Effector memory CD8-positive, alpha-beta T cell (primary cell): Measurements from ENCODE around the gene CPA4.
"Not testable (repeated sequence)": the region's sequence is repeated elsewhere in the genome, so short reads cannot be mapped to it uniquely, and the experiment has no call there.

ENCODE experiments used
- ATAC-seq: fragments of 150-1000 bp; cut with Tn5 transposase; replicated peaks from 2 replicates; pipeline ENCODE4 v1.10.0; 2021; ENCODE audit warnings: mild to moderate bottlenecking, moderate library complexity
- DNase-seq, 3 experiments: peaks; one replicate each; pipeline ENCODE4 v3.0.0; 2021
- H3K27ac Mint-ChIP-seq, 2 donors: one replicate each; pipeline ENCODE4 v1.8.0; 2022; ENCODE audit warnings: mild to moderate bottlenecking in 2 of 2, mixed read lengths in 2 of 2, moderate library complexity in 2 of 2
- H3K27me3 Mint-ChIP-seq, 2 donors: one replicate each; pipeline ENCODE4 v1.8.0; 2022; ENCODE audit warnings: mixed read lengths in 2 of 2
- H3K36me3 Mint-ChIP-seq: one replicate; pipeline ENCODE4 v1.8.0; 2022; ENCODE audit warnings: mild to moderate bottlenecking, moderate library complexity, mixed read lengths; ENCODE audit not compliant: insufficient read depth
- H3K4me1 Mint-ChIP-seq, 2 donors: one replicate each; pipeline ENCODE4 v1.8.0; 2022; ENCODE audit warnings: low read depth in 2 of 2, mixed read lengths in 2 of 2
- H3K4me3 Mint-ChIP-seq, 2 donors: one replicate each; pipeline ENCODE4 v1.8.0; 2022; ENCODE audit warnings: mild to moderate bottlenecking in 2 of 2, mixed read lengths in 2 of 2, moderate library complexity in 2 of 2
- H3K9me3 Mint-ChIP-seq, 2 donors: one replicate each; pipeline ENCODE4 v1.8.0; 2022; ENCODE audit warnings: mixed read lengths in 2 of 2
- total RNA-seq, 9 experiments: gene quantifications; one replicate each; lab custom pipeline; 2026; lab: John Stamatoyannopoulos, UW

CPA4 gene, protein sequence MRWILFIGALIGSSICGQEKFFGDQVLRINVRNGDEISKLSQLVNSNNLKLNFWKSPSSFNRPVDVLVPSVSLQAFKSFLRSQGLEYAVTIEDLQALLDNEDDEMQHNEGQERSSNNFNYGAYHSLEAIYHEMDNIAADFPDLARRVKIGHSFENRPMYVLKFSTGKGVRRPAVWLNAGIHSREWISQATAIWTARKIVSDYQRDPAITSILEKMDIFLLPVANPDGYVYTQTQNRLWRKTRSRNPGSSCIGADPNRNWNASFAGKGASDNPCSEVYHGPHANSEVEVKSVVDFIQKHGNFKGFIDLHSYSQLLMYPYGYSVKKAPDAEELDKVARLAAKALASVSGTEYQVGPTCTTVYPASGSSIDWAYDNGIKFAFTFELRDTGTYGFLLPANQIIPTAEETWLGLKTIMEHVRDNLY
- 0 to 0.42 (median 0) reads per million in 9 experiments for total RNA-seq

DNA sequence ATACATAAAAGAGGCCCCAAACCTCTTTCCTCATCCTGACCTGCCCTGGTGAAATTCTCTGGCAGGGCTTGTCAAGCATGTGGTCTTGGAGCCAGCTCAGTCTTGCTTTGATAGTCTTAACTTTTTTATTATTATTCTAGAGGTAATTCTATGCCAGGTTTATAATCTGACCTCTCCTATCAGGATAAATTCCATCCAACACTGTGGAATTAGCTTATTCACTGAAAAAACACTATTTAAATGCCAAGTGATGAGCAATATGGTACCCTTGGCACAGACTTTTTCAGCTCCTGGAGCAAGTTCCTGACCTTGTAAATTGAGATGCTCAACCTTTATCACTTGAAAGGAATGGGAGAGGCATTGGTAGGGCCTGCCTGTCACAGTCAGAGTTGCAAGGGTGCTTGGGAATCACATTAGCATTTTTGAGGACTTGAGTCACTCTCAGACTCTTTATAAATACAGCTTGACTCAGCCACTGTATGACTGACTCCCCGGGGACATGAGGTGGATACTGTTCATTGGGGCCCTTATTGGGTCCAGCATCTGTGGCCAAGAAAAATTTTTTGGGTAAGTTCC, at the start of gene CPA4:
CPA4 (plus strand) TSS at position 480 of the 576 bp plus-strand sequence; CDS start at position 500, 20 bp downstream.
- no peaks in the 10 kb centered on the region for H3K4me1 Mint-ChIP-seq
- no peaks in the 10 kb centered on the region for H3K9me3 Mint-ChIP-seq
- DNase-seq (no peak), ATAC-seq (no peak)
- H3K27me3 Mint-ChIP-seq = peaks cover 6 to 40% of the 10 kb centered on the region in 2 donors
- H3K4me3 Mint-ChIP-seq = no peak within 1 kb of the TSS
- no peak within 1 kb of the TSS for H3K27ac Mint-ChIP-seq
- no peaks in the 10 kb centered on the region for H3K36me3 Mint-ChIP-seq

DNA sequence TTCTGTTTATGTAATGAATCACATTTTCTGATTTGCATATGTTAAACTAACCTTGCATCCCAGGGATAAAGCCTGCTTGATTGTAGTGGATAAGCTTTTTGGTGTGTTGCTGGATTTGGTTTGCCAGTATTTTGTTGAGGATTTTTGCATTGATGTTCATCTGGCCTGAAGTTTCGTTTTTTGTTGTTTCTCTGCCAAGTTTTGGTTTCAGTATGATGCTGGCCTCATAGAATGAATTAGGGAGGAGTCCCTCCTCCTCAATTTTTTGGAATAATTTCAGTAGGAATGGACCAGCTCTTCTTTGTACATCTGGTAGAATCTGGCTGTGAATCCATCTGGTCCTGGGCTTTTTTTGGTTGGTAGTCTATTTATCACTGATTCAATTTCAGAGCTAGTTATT, 49.5 kb upstream of the CPA4 start:
- not testable (repeated sequence) for H3K4me1 Mint-ChIP-seq, H3K9me3 Mint-ChIP-seq, H3K4me3 Mint-ChIP-seq, H3K27ac Mint-ChIP-seq, H3K36me3 Mint-ChIP-seq, ATAC-seq, DNase-seq
- H3K27me3 Mint-ChIP-seq = peaks cover 24 to 44% of the 10 kb centered on the region in 2 donors

DNA sequence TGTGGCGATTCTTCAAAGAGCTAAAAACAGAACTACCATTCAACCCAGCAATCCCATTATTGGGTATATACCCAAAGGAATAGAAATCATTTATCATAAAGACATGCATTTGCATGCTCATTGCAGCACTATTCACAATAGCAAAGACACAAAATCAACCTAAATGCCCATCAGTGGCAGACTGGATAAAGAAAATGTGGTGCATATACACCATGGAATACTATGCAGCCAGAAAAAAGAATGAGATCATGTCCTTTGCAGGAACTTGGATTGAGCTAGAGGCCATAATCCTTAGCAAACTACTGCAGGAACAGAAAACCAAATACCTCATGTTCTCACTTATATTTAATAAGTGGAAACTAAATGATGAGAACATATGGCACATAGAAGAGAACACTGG, 46.5 kb upstream of the CPA4 start:
- not testable (repeated sequence) for H3K9me3 Mint-ChIP-seq, DNase-seq, H3K4me1 Mint-ChIP-seq, H3K27ac Mint-ChIP-seq, ATAC-seq, H3K36me3 Mint-ChIP-seq, H3K4me3 Mint-ChIP-seq
- peaks cover 24 to 50% of the 10 kb centered on the region in 2 donors for H3K27me3 Mint-ChIP-seq

DNA sequence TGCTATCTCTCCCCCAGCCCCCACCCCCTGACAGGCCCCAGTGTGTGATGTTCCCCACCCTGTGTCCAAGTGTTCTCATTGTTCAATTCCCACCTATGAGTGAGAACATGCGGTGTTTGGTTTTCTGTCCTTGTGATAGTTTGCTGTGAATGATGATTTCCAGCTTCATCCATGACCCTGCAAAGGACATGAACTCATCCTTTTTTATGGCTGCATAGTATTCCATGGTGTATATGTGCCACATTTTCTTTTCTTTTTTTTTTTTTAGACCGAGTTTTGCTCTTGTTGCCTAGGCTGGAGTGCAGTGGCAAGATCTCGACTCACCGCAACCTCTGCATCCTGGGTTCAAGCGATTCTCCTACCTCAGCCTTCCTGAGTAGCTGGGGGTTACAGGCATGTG, 44.1 kb upstream of the CPA4 start:
- H3K9me3 Mint-ChIP-seq, H3K36me3 Mint-ChIP-seq, H3K4me3 Mint-ChIP-seq, DNase-seq, H3K4me1 Mint-ChIP-seq, H3K27ac Mint-ChIP-seq, ATAC-seq: not testable (repeated sequence)
- H3K27me3 Mint-ChIP-seq = peaks cover 45 to 60% of the 10 kb centered on the region in 2 donors

DNA sequence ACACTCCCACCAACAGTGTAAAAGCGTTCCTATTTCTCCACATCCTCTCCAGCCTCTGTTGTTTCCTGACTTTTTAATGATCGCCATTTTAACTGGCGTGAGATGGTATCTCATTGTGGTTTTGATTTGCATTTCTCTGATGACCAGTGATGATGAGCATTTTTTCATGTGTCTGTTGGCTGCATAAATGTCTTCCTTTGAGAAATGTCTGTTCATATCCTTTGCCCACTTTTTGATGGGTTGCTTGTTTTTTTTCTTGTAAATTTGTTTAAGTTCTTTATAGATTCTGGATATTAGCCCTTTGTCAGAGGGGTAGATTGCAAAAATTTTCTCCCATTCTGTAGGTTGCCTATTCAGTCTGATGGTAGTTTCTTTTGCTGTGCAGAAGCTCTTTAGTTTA, 43.3 kb upstream of the CPA4 start:
- not testable (repeated sequence) for H3K27ac Mint-ChIP-seq, H3K4me1 Mint-ChIP-seq, H3K4me3 Mint-ChIP-seq, ATAC-seq, DNase-seq, H3K36me3 Mint-ChIP-seq, H3K9me3 Mint-ChIP-seq
- H3K27me3 Mint-ChIP-seq = peaks cover 43 to 59% of the 10 kb centered on the region in 2 donors

DNA sequence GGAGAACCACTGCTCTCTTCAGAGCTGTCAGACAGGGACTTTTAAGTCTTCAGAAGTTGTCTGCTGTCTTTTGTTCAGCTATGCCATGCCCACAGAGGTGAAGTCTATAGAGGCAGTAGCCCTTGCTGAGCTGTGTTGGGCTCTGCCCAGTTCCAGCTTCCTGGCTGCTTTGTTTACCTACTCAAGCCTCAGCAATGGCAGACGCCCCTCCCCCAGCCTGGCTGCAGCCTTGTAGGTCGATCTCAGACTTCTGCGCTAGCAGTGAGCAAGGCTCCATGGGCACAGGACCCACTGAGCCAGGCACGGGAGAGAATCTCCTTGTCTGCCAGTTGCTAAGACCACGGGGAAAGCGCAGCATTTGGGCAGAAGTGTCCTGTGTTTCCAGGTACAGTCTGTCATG, 38.4 kb upstream of the CPA4 start:
- no peaks in the 10 kb centered on the region for H3K4me1 Mint-ChIP-seq
- H3K36me3 Mint-ChIP-seq = no peaks in the 10 kb centered on the region
- peaks cover 38 to 41% of the 10 kb centered on the region in 2 donors for H3K27me3 Mint-ChIP-seq
- H3K4me3 Mint-ChIP-seq = no peak overlapping the region
- no peak for DNase-seq
- no peak overlapping the region for H3K27ac Mint-ChIP-seq
- no peak for ATAC-seq
- peaks cover 0 to 1% of the 10 kb centered on the region in 2 donors for H3K9me3 Mint-ChIP-seq

DNA sequence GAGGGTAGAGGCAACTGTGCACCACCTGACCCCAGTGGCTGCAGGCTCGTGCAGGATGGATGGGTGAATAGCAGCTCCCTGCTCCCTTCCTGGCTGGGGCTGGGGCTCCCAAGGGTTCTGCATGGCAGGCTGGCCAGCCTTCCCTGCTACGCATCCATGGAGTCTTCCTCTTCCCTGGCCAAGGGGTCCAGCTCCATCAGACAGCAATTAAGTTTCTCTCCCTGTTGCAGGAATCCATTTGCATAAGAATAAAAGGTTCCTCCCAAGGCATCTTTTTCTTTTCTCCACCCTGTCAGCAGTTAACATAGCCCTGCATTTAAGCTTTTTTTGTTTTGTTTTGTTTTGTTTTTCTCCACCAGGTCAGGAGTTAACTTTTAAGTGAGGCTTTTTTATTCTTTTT, 36.3 kb upstream of the CPA4 start:
- peaks cover 0 to 1% of the 10 kb centered on the region in 2 donors for H3K9me3 Mint-ChIP-seq
- no peak overlapping the region for H3K27ac Mint-ChIP-seq
- H3K27me3 Mint-ChIP-seq = peaks cover 32 to 46% of the 10 kb centered on the region in 2 donors
- H3K36me3 Mint-ChIP-seq = no peaks in the 10 kb centered on the region
- no peak overlapping the region for H3K4me3 Mint-ChIP-seq
- ATAC-seq = no peak
- DNase-seq = no peak
- no peaks in the 10 kb centered on the region for H3K4me1 Mint-ChIP-seq

DNA sequence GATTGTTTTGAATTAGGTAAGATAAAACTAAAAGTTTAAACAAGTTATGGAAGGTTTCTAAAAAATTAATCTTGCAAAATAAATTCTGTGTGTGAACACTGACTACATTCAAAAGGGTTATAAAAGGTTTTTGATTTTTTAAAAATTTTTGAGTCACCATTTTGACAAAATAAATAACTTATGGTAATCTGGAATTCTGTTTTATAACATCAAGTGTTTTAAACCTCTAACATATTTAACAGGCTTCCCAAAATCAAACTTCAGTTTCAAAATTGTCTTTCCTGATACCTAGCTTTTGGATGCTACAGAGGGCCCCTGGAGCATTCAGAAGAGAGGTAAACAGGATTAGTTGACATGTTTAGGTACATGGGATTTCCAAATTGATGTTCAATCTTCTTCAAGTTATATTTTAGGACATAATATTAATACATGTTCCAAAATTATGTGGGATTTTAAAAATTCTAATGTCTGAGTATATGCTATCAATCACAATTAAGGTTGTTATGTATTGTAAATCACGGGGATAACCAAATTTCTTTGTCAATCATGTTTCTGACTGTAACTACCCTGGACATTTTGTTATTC, 34.4 kb upstream of the CPA4 start:
- Mint-ChIP-seq H3K36me3 (no peaks in the 10 kb centered on the region), H3K4me1 (no peaks in the 10 kb centered on the region), H3K27ac (no peak overlapping the region), H3K4me3 (no peak overlapping the region), H3K27me3 (peaks cover 25 to 46% of the 10 kb centered on the region in 2 donors), H3K9me3 (peaks cover 0 to 1% of the 10 kb centered on the region in 2 donors)
- no peak for ATAC-seq
- no peak for DNase-seq

DNA sequence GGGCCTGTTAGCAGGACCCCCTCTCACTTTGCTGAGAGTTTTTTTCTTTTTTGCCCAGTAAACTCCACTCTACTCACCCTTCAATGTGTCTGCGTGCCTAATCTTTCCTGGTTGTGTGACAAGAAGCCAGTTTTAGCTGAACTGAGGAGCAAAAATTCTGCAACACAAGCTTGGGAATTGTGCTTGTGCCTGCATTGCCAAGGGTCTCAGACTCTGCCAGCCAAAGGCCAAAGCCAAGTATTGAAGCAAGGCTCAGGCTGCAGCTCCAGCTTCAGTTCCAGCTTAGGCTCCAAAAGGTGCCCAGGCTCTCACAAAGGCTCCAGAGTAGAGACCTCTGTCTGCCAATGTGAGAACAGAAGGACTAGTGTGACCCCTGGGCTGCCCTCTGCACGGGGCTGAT, 30.5 kb upstream of the CPA4 start:
- ATAC-seq (no peak), DNase-seq (no peak)
- peaks cover 32 to 41% of the 10 kb centered on the region in 2 donors for H3K27me3 Mint-ChIP-seq
- no peak overlapping the region for H3K27ac Mint-ChIP-seq
- H3K9me3 Mint-ChIP-seq = peaks cover 0 to 1% of the 10 kb centered on the region in 2 donors
- no peaks in the 10 kb centered on the region for H3K36me3 Mint-ChIP-seq
- H3K4me3 Mint-ChIP-seq = no peak overlapping the region
- H3K4me1 Mint-ChIP-seq = no peaks in the 10 kb centered on the region

DNA sequence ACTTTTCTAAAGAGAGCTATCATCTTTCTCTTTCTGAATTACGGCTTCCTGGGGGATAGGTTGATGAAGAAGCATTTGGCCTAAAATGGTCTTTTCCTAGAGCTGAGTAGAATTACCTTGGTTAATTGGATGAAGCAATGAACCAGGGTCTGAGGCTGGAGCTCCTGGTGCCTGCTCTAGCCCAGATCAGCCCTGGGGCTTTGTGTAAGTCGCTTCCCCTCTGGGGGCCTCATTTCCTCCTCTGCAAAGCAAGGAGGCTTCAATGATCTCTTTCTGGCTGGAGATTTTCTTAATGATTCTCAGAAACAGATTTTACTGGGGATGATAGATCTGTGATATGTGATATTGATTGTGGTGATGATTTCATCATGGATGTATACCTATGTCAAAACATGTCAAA, 29.8 kb upstream of the CPA4 start:
- no peaks in the 10 kb centered on the region for H3K36me3 Mint-ChIP-seq
- peaks cover 37 to 41% of the 10 kb centered on the region in 2 donors for H3K27me3 Mint-ChIP-seq
- no peak for ATAC-seq
- no peak overlapping the region for H3K4me3 Mint-ChIP-seq
- no peak overlapping the region for H3K27ac Mint-ChIP-seq
- no peaks in the 10 kb centered on the region for H3K4me1 Mint-ChIP-seq
- DNase-seq = no peak
- peaks cover 0 to 1% of the 10 kb centered on the region in 2 donors for H3K9me3 Mint-ChIP-seq

DNA sequence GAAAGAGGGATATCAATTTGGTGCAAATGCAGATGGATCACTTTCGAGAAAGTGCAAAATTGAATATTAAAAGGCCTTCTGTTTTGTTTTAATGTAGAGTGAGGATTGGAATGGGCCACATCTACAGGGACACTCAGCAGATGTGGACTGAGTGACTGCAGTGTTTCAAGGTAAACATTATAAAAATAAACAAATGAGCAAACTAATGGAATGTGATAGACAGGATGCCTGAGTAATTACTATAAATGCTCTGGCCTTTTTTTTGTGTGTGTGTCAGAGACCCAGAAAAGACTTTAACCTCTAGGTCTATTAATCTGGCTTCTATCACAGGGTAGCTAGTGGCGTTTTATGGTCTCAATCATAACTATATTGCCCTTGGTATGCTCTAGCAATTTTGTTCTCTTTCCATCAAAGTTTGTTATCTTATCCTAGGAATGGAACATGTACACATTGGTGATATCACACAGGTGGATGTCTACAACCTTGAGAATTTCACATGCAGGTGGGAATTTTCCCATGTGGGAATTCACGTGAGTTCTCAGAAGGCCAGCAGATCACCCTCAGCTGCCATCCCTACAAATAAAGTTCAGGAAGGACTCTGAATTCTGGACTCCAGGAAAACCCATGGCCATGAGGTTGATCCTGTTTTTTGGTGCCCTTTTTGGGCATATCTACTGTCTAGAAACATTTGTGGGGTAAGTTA, 26.6 kb upstream of the CPA4 start, which contains the start of gene CPA2:
CPA2 (plus strand) TSS at position 606 of the 703 bp plus-strand sequence; CDS start at position 625, 19 bp downstream.
- Mint-ChIP-seq H3K27ac (no peak within 1 kb of the TSS), H3K4me3 (no peak within 1 kb of the TSS), H3K27me3 (peaks cover 43 to 57% of the 10 kb centered on the region in 2 donors), H3K4me1 (no peaks in the 10 kb centered on the region), H3K9me3 (no peaks in the 10 kb centered on the region), H3K36me3 (no peaks in the 10 kb centered on the region)
- ATAC-seq = no peak
- no peak for DNase-seq

DNA sequence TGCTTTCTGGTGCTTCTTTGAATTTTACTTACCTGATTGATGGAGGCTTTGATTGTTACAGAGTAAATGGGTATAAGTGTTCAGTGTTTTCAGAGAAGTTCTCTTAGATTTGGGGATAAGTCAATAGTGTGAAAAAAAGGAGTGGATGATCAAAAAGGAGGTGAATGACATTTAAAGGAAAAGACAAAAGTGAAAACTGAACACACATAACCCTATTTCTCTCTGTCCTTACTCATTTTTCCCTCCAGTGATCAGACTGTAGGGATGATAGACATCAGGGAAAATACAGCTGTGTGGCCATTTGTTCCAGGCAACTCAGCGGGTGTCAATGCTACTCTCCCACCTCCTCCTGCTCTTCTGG, 26.0 kb upstream of the CPA4 start:
- Mint-ChIP-seq H3K4me3 (no peak overlapping the region), H3K27ac (no peak overlapping the region), H3K9me3 (no peaks in the 10 kb centered on the region), H3K36me3 (no peaks in the 10 kb centered on the region), H3K27me3 (peaks cover 43 to 54% of the 10 kb centered on the region in 2 donors), H3K4me1 (no peaks in the 10 kb centered on the region)
- ATAC-seq (no peak), DNase-seq (no peak)
